GM18951 (cell line): ENCODE measurements around the gene HAL.

Source experiments
- POLR2A ChIP-seq: IDR thresholded peaks from 4 replicates; pipeline ENCODE4 v1.6.1; 2011; ENCODE audit warnings: mild to moderate bottlenecking; ENCODE audit not compliant: insufficient read length, insufficient read depth; ENCODE audit errors: extremely low read depth
- in situ Hi-C: fragments of 300-500 bp; cut with MboI; formaldehyde crosslinking; loops from one replicate; pipeline ENCODE4 v1.12.0; 2022; ENCODE audit warnings: low sequenced_read_pairs, mixed read lengths, inconsistent platforms; ENCODE audit not compliant: unreplicated experiment

The HAL gene, protein sequence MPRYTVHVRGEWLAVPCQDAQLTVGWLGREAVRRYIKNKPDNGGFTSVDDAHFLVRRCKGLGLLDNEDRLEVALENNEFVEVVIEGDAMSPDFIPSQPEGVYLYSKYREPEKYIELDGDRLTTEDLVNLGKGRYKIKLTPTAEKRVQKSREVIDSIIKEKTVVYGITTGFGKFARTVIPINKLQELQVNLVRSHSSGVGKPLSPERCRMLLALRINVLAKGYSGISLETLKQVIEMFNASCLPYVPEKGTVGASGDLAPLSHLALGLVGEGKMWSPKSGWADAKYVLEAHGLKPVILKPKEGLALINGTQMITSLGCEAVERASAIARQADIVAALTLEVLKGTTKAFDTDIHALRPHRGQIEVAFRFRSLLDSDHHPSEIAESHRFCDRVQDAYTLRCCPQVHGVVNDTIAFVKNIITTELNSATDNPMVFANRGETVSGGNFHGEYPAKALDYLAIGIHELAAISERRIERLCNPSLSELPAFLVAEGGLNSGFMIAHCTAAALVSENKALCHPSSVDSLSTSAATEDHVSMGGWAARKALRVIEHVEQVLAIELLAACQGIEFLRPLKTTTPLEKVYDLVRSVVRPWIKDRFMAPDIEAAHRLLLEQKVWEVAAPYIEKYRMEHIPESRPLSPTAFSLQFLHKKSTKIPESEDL

DNA sequence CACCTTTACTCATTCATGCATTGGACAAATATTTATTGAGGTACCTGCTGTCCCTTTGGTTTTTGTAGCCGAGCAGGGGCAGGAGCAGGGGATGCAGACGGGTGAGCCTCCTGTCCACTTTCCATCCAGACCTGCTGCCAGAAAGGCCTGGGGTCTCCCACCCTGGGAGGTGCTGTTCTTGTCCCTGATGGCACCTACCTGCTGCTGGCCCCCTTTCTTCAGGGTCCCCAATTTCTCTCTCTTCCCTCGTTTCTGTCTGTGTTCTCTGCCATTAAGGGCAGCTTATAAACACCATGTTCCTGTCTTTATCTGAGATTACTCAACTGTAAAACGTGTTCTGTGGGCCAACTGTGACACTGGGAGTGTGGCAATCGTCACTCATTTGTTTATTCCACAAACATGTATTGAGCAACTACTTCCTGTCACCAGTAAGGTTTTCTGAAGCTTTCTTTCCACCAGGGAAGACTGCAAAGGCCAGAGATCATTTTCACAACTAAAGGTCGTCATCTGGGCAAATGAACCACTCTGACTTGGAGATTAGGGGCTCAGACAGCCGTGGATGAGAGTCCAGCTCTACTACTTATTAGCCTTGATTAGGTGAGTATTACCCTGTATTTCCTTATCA lies at the start of gene HAL:
Gene HAL (minus strand): TSS at position 311 of the 625 bp plus-strand sequence. CDS start 434 bp downstream, outside the sequence.
- in situ Hi-C loops, result no loop called here
- no peak for TF ChIP-seq POLR2A

DNA sequence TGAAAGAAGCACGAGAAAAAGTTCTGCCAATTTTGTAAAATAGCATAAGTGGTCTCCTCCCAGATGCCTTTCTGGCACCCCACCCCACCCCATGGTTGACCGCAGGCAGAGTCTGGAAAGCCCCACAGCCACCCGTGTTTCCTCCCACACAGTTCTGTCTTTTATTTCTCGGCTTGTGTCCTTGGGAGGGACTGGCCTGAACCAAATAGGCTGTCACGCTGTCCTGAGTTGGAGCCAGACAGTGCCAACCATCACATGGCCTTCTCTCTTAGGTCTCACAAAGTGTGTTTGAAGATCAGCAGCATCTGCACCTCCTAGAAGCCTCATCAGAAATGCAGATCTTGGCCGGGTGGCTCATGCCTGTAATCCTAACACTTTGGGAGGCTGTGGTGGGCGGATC lies 49.4 kb upstream of the HAL start:
- TF ChIP-seq POLR2A, result no peak
- in situ Hi-C loops, result no loop called here

DNA sequence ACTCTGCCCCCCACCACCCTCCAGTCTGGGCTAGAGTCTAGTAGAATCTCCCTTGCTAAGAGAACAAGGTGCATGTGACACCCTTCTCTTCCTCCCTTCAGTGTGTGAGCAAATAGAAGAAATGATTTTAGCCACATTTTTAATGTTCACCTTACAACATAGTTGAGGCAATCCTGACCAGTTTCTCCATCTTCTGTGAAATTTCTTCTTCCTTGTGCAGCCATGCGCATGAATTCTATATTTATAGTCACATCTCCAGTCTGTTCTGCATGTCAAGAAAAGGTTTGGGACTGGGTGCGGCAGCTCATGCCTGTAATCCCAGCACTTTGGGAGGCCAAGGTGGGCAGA lies 48.8 kb upstream of the HAL start:
- in situ Hi-C loops, result no loop called here
- no peak for TF ChIP-seq POLR2A

DNA sequence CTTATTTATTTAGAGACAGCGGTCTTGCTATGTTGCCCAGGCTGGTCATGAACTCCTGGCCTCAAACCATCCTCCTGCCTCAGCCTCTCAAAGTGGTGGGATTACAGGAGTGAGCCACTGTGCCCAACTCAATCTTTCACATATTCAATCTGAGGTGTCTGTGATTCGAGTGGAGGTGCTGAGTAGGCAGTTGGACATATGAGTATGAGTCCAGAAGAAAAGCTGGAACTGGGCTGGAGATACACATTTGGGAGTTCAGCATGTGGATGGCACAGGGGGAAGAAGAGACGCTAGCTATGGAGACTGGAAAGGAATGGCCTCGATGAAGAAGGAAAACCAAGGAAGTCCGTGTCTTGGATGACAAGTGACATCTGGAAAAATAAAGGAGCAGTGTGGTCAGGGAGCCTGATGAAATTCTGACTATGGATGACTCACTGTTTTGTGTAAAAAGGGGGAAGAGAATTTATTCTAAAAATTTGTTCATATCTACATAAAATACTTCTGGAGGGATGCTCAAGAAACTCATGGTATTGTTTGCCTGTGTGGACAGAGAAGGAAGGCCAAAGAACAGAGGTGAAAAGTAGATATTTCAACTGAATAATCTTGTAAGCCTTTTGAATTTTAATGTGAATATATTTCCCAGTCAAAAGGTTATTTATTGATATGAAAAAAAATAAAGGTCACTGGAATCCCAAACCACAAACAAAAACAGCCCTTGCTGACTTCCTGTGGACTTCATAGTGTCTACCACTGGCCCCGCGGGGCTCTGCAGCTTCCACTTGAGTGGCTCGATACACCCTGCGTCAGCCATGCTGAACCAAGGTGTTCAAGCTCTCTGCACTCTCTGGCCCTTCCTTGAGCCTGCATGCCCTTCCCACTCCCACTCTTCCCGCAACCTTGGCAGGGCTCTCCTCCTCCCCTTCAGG lies 48.1 kb upstream of the HAL start:
- in situ Hi-C loops, result no loop called here
- no peak for TF ChIP-seq POLR2A

DNA sequence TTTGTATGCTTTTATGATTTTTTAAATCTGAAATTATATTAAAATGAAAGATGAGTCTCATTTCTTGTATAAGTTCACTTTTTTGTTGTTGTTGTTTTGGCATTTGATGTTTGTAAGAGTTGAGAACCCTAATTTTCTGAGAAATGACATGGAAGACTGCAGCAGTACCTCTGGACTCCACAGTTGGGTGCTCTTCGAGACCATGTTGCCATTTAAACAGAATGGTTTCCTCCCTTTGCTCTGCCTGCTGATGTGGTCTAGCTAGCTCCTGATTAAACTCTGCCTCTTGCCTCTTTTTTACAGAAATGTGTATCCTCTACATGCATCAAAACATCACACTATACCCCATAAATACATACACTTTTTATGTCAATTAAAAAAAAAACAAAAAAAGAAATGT lies 45.0 kb upstream of the HAL start:
- TF ChIP-seq POLR2A, result no peak
- in situ Hi-C loops, result no loop called here

DNA sequence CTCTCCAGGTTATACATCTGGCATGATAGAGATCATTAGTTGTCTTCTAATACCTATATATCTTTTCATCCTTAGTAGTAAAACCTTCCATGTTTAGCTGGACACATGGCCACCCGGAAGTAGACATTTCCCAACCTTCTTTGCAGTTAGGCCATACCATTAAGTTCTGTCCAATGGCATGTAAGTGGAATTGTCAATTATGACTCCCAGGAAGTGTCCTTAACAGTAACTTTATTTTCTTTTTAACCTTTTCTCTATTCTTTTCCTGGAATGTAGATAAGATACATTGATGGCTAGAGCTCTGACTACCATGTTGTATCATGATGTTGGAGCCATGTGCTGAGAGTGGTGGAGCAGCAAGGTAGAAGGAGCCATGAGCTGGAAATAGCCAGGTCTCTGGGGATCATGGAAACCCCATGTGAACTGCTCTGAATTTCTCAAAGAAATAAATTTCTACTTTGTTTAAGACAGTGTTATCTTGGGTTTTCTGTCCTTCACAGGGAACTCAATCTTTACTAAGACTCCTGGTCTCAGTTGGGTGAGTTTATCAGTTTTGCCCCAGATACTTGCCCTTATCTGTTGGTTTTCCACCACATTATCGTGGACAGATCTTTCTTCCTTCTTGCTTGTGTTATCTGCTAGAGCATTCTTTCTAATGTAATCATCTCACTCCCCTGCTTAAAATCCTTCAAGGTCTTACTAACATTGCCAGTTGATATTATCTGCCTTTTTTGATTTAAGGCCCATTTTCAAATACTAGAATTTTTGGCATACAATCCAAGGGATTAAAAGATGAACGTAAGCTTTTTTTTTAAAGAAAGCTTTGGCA lies 44.4 kb upstream of the HAL start:
- in situ Hi-C loops, result no loop called here
- TF ChIP-seq POLR2A, result no peak

DNA sequence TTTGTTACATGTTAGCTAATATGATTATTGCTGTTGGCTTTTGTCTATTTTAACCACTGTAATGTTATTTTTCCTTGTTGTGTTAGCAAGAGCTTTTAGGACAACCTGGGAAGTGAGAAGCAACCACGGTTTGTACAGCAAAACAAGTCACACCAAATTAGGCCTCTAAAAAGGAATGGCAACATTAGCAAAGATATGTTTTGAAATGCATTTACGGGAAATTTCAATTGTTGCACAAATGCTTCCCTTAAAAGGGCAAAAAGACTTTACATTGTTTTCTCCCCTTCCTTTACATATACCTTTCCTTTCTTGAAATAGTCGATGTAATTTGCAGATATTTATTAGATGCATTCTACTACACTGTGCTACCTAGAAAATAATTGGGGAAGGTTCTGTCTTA lies 43.4 kb upstream of the HAL start:
- TF ChIP-seq POLR2A, result no peak
- in situ Hi-C loops, result no loop called here

DNA sequence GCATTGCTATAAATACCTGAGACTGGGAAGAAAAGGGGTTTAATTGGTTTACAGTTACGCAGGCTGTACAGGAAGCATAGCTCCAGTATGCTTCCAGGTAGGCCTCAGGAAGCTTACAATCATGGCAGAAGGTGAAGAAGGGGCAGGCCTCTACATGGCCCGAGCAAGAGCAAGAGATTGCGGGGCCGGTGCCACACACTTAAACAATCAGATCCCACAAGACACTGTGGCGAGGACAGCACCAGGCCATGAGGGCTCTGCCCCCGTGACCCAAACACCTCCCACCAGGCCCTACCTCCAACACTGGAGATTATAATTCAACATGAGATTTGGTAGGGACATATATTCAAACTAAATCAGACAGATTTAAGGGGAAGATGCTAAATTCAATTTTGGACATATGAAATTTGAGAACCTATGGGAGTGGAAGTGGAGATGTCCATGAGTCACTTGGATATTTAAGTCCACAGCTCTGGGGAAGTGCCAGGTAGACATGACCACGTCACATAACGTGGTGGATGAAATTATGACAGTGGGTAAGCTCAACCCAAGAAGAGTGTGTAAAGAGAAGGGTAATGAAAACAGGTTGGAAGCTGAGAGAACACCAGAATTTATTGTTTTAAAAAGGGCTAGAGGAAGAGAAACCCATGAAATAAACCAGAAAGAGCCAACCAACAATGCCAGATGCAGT lies 40.8 kb upstream of the HAL start:
- no peak for TF ChIP-seq POLR2A
- in situ Hi-C loops, result no loop called here

DNA sequence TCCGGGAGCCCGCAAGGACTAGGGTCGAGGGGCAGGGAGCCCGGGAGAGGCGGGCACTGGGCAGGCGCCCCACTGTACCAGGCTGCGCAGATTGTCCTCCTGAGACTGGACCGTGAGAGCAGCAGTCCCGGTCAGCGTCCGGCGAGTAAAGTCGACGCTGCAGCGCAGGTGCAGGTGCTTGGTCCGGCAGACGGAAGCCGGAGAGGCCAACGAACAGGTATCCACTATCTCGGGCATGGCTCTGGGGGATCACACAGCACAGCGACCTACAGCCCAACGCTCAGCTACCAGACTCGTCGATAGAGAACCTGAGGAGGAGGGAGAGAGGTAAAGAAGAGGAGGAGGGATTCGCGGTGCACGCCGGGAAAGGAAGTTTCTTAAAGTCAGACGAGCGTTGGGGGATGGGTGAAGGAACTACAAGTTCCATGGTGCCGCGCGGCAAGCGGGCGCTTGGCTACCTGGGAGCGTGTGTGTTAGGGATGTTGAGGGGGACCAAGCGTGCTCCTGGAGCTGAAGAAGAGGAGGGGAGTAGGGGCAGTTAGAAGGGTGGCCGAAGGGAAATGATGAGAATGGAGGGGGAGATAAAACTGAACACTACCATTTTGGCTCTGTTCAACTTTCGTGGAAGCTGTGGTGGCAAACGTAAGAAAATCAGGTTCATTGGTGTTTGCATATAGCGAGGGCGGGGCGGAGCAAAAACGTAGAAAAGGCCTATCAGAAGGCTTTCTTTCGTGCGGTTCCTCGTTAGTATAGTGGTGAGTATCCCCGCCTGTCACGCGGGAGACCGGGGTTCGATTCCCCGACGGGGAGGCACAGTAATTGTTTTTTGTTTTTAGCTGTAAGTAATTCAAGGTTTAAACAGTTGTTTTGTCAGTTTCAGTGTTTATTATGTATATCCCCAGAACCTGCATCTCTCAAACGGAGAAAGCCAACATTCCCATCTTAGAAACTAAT lies 39.4 kb upstream of the HAL start, which contains the start of gene LTA4H:
Gene LTA4H (minus strand): TSS at position 305 of the 954 bp plus-strand sequence. CDS start 68 bp downstream, at position 237.
- peak; percentile 91 for TF ChIP-seq POLR2A
- in situ Hi-C loops, result no loop called here

DNA sequence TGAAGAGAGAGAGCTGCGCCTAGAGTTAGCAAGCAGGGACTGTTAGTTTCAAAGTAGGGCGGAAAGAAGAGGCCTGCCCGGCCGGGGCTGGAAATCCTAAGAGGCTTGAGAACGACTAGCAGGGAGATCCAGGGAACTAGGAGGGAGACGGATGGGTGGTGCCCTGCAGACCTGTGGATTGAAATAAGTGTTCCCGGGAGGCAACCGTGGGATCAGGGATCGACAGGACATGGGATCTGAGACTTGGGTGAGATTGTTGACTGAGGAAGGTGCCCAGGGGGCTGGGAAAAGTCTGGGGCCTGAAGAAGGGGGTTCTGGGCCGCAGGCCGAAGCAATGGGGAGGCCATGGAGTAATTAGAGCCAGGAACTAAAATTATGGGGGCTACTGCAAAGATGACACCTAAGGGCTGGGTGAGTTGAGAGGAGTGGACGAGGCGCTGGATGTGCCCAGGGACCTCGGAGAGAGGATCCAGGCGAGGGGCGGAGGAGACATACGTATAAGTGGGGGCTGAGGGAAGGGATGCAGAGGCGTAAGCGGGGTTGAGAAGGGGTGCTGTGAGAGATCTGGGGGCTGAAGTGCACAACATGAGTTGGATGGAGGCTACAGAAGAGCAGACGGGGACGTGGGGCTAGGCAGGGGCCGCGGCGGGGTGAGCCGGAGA lies 38.6 kb upstream of the HAL start:
- in situ Hi-C loops, result no loop called here
- no peak for TF ChIP-seq POLR2A
